Heart left ventricle (tissue), 13 donors: ENCODE data around the gene RGP1.

Source experiments
- CTCF ChIP-seq, 12 donors: fragments of 200-600 bp; sonication (generic) in 4 of 12; IDR thresholded peaks; one replicate each; pipeline versions ENCODE4 v1.5.0 to v1.8.0; 2018 to 2022; ENCODE audit warnings: antibody characterized with exemption in 12 of 12, mild to moderate bottlenecking in 5 of 12
- POLR2A ChIP-seq, 2 donors: fragments of 450-650 bp; IDR thresholded peaks; one replicate each; pipeline ENCODE4 v1.6.1; 2017; ENCODE audit warnings: antibody characterized with exemption in 2 of 2, mild to moderate bottlenecking in 2 of 2, moderate library complexity in 2 of 2
- donor health status: ischemic (EF 13 %, LVEDD 7.1; RV severe dilation, severe dysfunction).
- donor health status: DM: no; HTN: yes; CAD: no.
- donor health status: DM: no; HTN: no; CAD: no.
- donor health status: ischemic (EF 25% LVEDD 6.9; RV normal size, moderate dysfunction).
- donor health status: ischemic (EF 25% LVEDD 5.7; RV mildly dilated, moderate dysfunction).
- donor health status: ischemic (EF 35%, LVEDD 5.7; RV mildly dilated, moderate dysfunction).
- donor health status: nonischemic (EF 11% LVEDD 7.7; RV severe dilation, severe dysfunction).
- donor health status: DM: yes; HTN: yes; CAD: no.
- donor health status: PGD.
- donor health status: ischemic (EF 29% LVEDD 5.4; RV normal size, mild dysfunction).
- donor health status: nonischemic (EF 23%, LVEDD 6.1; RV moderate dilation, normal function).

- no peak for TF ChIP-seq CTCF (IDR thresholded peaks at IDR 0.05)
- TF ChIP-seq POLR2A (IDR thresholded peaks at IDR 0.05): no peak
Observed at GRCh38 chr9:35755071-35755470, 6.0 kb downstream of the RGP1 start.
